Panc1 (cell line): Measurements from ENCODE around the gene C11orf68. TPM values are rescaled to one million over a fixed set of nuclear protein-coding genes. Genes with fewer than 3 reads are reported as not detected.

ENCODE experiments used
- ATAC-seq: fragments of 200-7000 bp; cut with Tn5 transposase; 2 replicates; pipeline ENCODE4 v1.9.1; 2020; ENCODE audit warnings: mild to moderate bottlenecking, moderate library complexity
- BruUV-seq: library from RNA; stranded (reverse); fragments of 400-500 nt; replicated peaks from 2 replicates; lab custom pipeline; 2021; lab: Mats Ljungman, UMichigan
- CTCF ChIA-PET: fragments of 300-600 bp; sonication (Branson Sonifier 250); formaldehyde crosslinking; loops from one replicate; lab custom pipeline; 2022; ENCODE audit warnings: antibody characterized with exemption; lab: Charles Lee
- POLR2A ChIA-PET: fragments of 300-600 bp; sonication (Branson Sonifier 250); formaldehyde crosslinking; loops from one replicate; lab custom pipeline; 2022; ENCODE audit warnings: antibody characterized with exemption; lab: Charles Lee
- DNase-seq: peaks from one replicate; pipeline ENCODE4 v3.0.0-alpha.2; 2010; ENCODE audit warnings: low read depth, low spot score
- H3K27ac ChIP-seq: 2 replicates; pipeline ENCODE4 v1.5.1; 2011; ENCODE audit warnings: mild to moderate bottlenecking, low read length, inconsistent platforms
- H3K27me3 ChIP-seq: fragments of 200-500 bp; sonication (Bioruptor generic); 2 replicates; pipeline ENCODE4 v1.6.0; 2014; ENCODE audit warnings: low read length, inconsistent platforms; ENCODE audit not compliant: control insufficient read depth, insufficient read depth
- H3K36me3 ChIP-seq: fragments of 200-500 bp; sonication (Bioruptor generic); 2 replicates; pipeline ENCODE4 v1.5.1; 2014; ENCODE audit warnings: inconsistent platforms, mild to moderate bottlenecking, low read length, moderate library complexity; ENCODE audit not compliant: control insufficient read depth, insufficient read depth
- H3K4me1 ChIP-seq: 2 replicates; pipeline ENCODE4 v1.5.1; 2011; ENCODE audit warnings: inconsistent platforms, mild to moderate bottlenecking, low read length, moderate library complexity; ENCODE audit not compliant: control insufficient read depth, insufficient read depth
- H3K4me3 ChIP-seq, 2 experiments: 2 replicates each; pipeline ENCODE4 v1.5.1; 2011 to 2012; ENCODE audit warnings: low read depth in 2 of 2, low read length in 2 of 2, mild to moderate bottlenecking in 2 of 2, inconsistent platforms in 1 of 2, moderate library complexity in 1 of 2
- H3K9me3 ChIP-seq: fragments of 200-500 bp; sonication (Bioruptor generic); 2 replicates; pipeline ENCODE4 v1.5.1; 2014; ENCODE audit warnings: low read depth, mild to moderate bottlenecking, inconsistent platforms, low read length, moderate library complexity; ENCODE audit not compliant: control insufficient read depth, insufficient read depth
- CTCF ChIP-seq: fragments of 450-650 bp; IDR thresholded peaks from 2 replicates; pipeline ENCODE4 v1.5.1; 2017; ENCODE audit warnings: mild to moderate bottlenecking
- POLR2AphosphoS5 ChIP-seq: IDR thresholded peaks from 2 replicates; pipeline ENCODE4 v1.6.1; 2012; ENCODE audit warnings: mild to moderate bottlenecking, low read depth, low read length, moderate library complexity
- REST ChIP-seq, 2 experiments: IDR thresholded peaks; 2 replicates each; pipeline ENCODE4 v1.6.1; 2011 to 2012; ENCODE audit warnings: low read depth in 2 of 2, control low read depth in 1 of 2, low read length in 1 of 2, mild to moderate bottlenecking in 1 of 2, moderate library complexity in 1 of 2; ENCODE audit not compliant: insufficient read depth in 1 of 2
- SIN3A ChIP-seq: IDR thresholded peaks from 2 replicates; pipeline ENCODE4 v1.6.1; 2012; ENCODE audit warnings: low read depth, mild to moderate bottlenecking, low read length, moderate library complexity, borderline replicate concordance; ENCODE audit not compliant: insufficient read depth
- TCF7L2 ChIP-seq: IDR thresholded peaks from 2 replicates; pipeline ENCODE4 v1.6.1; 2011; ENCODE audit warnings: mild to moderate bottlenecking, low read depth, low read length, inconsistent platforms
- in situ Hi-C: cut with HindIII; loops from 2 replicates; pipeline ENCODE4 v1.10.0; 2016; ENCODE audit warnings: low sequenced_read_pairs, low pct_unique_long_range_greater_than_20kb
- intact Hi-C: fragments of 100-400 bp; cut with micrococcal nuclease; formaldehyde crosslinking; loops from one replicate; pipeline ENCODE4 v1.10.0; 2022; ENCODE audit not compliant: unreplicated experiment
- total RNA-seq: library from RNA; stranded (reverse); gene quantifications from one replicate; pipeline ENCODE4 v1.2.1, GENCODE V29; 2021; ENCODE audit not compliant: unreplicated experiment

C11orf68 gene
- total RNA-seq, 1 experiment from 2014 or later, result 84.7 TPM

GRCh38 chr11:65890324-65891218 lies 28.3 kb downstream of the C11orf68 start, which contains the start of gene CCDC85B:
TSS of gene CCDC85B (plus strand) at chr11:65890673. CDS start at chr11:65890784, 111 bp downstream.
- intact Hi-C loops, result no loop called here
- CTCF ChIA-PET, result interaction anchor here (0.6 to 2.4 kb wide), 6 partner anchors 22 to 232 kb away, joined by 3 to 10 read pairs (median 4); partner anchors contain the start of gene MUS81

More at GRCh38 chr11:65890324-65891218, 28.3 kb downstream of the C11orf68 start, which contains the start of gene CCDC85B:
- no peaks in the 10 kb centered on the region for H3K27me3 ChIP-seq
- no peaks in the 10 kb centered on the region; the same call in 1 of the 2 replicates for H3K36me3 ChIP-seq
- peak; percentile 45 for ATAC-seq
- no peak for TF ChIP-seq REST (IDR thresholded peaks at IDR 0.05; ENCODE audit: insufficient read depth in 1 of 2, low read depth in 2 of 2, low read length in 1 of 2)
- peak; percentile 86 for TF ChIP-seq SIN3A
- TF ChIP-seq TCF7L2, result peak; percentile 0; the same call in 1 of the 2 replicates
- TF ChIP-seq CTCF, result peak; percentile 36
- peak; percentile 76 for TF ChIP-seq POLR2AphosphoS5
- H3K4me1 ChIP-seq, result peaks cover 67% of the 10 kb centered on the region
- no peaks in the 10 kb centered on the region for H3K9me3 ChIP-seq
- in situ Hi-C loops, result no loop called here
- POLR2A ChIA-PET, result interaction anchor here (0.5 to 2.2 kb wide), 13 partner anchors 9 to 163 kb away, joined by 3 to 13 read pairs (median 4); partner anchors contain the start of genes FOSL1 and MUS81
- H3K27ac ChIP-seq, result peak within 1 kb of the TSS; percentile 98
- peak within 1 kb of the TSS; percentile 88 to 93 for H3K4me3 ChIP-seq
- no TSS peak for BruUV-seq
- no peak for DNase-seq
